ENCODE results near the gene ILK.

- peak; percentile 27 to 62 (median 33); a peak in 3 of 6 replicates for TF ChIP-seq CTCF (IDR thresholded peaks at IDR 0.05 in 2 of 3, conservative IDR thresholded peaks at IDR 0.05 in 1 of 3; ENCODE audit: control insufficient read depth in 2 of 3, extremely low read depth in 1 of 3, insufficient read depth in 1 of 3, low read depth in 3 of 3, low read length in 3 of 3)
- no peak; the same call in 1 of the 2 replicates for TF ChIP-seq TAF1 (IDR thresholded peaks at IDR 0.05; ENCODE audit: borderline replicate concordance, low read depth, low read length)
- no peak for TF ChIP-seq SIN3A (IDR thresholded peaks at IDR 0.05; ENCODE audit: low read depth, low read length)
- no peak for TF ChIP-seq RBBP5 (conservative IDR thresholded peaks at IDR 0.05)
- TF ChIP-seq ATF3 (IDR thresholded peaks at IDR 0.05; ENCODE audit: borderline replicate concordance, extremely low read depth, low read depth, low read length) = no peak
- TF ChIP-seq NKRF (conservative IDR thresholded peaks at IDR 0.05) = no peak
- TF ChIP-seq GABPA (IDR thresholded peaks at IDR 0.05; ENCODE audit: low read depth) = no peak
Measured at GRCh38 chr11:6604081-6604626, 580 bp downstream of the ILK start.

Measured in GM12878 (cell line).